Measurements from ENCODE around the gene NPAP1. TPM values are rescaled to one million over a fixed set of nuclear protein-coding genes. Genes with fewer than 3 reads are reported as not detected.

The NPAP1 gene
- polyA plus RNA-seq, 3 donors: not detected

DNA sequence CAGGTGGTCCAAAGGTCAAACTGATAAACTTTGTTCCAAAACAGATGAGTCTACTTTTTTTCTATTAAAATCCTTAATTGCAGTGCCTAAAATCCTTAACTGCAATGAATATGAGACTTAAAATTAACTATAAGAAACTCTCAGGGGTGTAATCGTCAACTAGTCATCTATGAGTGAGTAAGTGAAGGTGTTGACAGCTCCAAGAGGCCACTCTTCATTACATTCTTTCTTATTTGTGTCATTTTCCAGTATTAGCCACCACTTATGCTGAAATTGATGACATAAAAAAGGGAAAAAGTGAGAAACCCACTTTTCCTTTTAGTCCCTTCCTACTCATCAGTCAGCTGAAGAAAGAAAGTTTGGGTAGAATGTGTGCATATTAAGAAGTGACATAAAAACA lies 12.6 kb upstream of the NPAP1 start:
- no peaks in the 10 kb centered on the region for H3K36me3 Mint-ChIP-seq
- Histone ChIP-seq H3K79me2 (ENCODE audit: insufficient read depth, low read length) (no peaks in the 10 kb centered on the region), H3K4me1 (ENCODE audit: control insufficient read depth in 1 of 2, insufficient read depth in 2 of 2, low read length in 2 of 2) (no peaks in the 10 kb centered on the region), H3K27ac (ENCODE audit: low read depth in 1 of 2, low read length in 2 of 2) (no peak overlapping the region), H4K20me1 (ENCODE audit: insufficient read depth, low read length) (no peaks in the 10 kb centered on the region), H2AFZ (ENCODE audit: insufficient read depth, low read depth, low read length, poor library complexity, severe bottlenecking) (no peak overlapping the region), H3K4me3 (replicated peaks in 1 of 3; ENCODE audit: low read depth in 2 of 3, low read length in 3 of 3) (no peak overlapping the region), H3K36me3 (replicated peaks in 1 of 2; ENCODE audit: control insufficient read depth in 1 of 2, insufficient read depth in 2 of 2, low read length in 2 of 2) (no peaks in the 10 kb centered on the region), H3K27me3 (ENCODE audit: control insufficient read depth in 2 of 2, insufficient read depth in 2 of 2, low read length in 2 of 2) (no peaks in the 10 kb centered on the region), H3K4me2 (replicated peaks; ENCODE audit: extremely low read depth, low read length, poor library complexity, severe bottlenecking) (no peak overlapping the region), H3K9me3 (replicated peaks in 1 of 2; ENCODE audit: control insufficient read depth in 1 of 2, insufficient read depth in 1 of 2, low read length in 2 of 2) (peaks cover 6 to 24% of the 10 kb centered on the region in 2 donors), H3K9ac (ENCODE audit: insufficient read depth, low read length, poor library complexity, severe bottlenecking) (no peak overlapping the region)
- no peaks in the 10 kb centered on the region for H3K4me1 Mint-ChIP-seq
- H3K9me3 Mint-ChIP-seq: peaks cover 3 to 16% (median 12%) of the 10 kb centered on the region in 7 donors
- DNase-seq: no peak
- H3K27me3 Mint-ChIP-seq (ENCODE audit: low read depth in 3 of 3): no peaks in the 10 kb centered on the region
- H3K27ac Mint-ChIP-seq: no peak overlapping the region
- H3K4me3 Mint-ChIP-seq: no peak overlapping the region
- TF ChIP-seq, protein P1, sequence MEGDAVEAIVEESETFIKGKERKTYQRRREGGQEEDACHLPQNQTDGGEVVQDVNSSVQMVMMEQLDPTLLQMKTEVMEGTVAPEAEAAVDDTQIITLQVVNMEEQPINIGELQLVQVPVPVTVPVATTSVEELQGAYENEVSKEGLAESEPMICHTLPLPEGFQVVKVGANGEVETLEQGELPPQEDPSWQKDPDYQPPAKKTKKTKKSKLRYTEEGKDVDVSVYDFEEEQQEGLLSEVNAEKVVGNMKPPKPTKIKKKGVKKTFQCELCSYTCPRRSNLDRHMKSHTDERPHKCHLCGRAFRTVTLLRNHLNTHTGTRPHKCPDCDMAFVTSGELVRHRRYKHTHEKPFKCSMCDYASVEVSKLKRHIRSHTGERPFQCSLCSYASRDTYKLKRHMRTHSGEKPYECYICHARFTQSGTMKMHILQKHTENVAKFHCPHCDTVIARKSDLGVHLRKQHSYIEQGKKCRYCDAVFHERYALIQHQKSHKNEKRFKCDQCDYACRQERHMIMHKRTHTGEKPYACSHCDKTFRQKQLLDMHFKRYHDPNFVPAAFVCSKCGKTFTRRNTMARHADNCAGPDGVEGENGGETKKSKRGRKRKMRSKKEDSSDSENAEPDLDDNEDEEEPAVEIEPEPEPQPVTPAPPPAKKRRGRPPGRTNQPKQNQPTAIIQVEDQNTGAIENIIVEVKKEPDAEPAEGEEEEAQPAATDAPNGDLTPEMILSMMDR (IDR thresholded peaks at IDR 0.05): no peak
- intact Hi-C loops (cut with micrococcal nuclease): no loop called here
- no CpG with 5 or more reads among the region's 1 CpG for WGBS (ENCODE audit: insufficient coverage)

DNA sequence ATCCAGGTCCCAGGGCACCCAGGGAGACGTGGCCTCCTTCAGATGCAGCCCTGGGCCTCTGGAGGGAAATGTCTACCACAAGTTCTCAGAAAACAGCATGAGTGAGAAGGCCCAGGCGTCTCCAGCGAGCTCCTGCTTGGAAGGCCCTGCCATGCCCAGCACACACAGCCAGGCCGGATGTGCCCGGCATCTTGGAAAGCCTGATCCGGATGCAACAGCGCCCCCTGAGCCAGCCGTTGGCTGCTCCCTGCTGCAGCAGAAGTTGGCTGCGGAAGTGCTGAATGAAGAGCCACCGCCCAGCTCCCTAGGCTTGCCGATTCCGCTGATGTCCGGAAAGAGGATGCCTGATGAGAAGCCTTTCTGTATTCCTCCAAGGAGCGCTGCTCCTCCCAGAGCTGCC lies 856 bp downstream of the NPAP1 start:
- Histone ChIP-seq H3K36me3 (replicated peaks in 1 of 2; ENCODE audit: control insufficient read depth in 1 of 2, insufficient read depth in 2 of 2, low read length in 2 of 2) (no peaks in the 10 kb centered on the region), H4K20me1 (ENCODE audit: insufficient read depth, low read length) (no peaks in the 10 kb centered on the region), H3K27ac (ENCODE audit: low read depth in 1 of 2, low read length in 2 of 2) (no peak overlapping the region), H3K4me2 (replicated peaks; ENCODE audit: extremely low read depth, low read length, poor library complexity, severe bottlenecking) (no peak overlapping the region), H3K9ac (ENCODE audit: insufficient read depth, low read length, poor library complexity, severe bottlenecking) (no peak overlapping the region), H3K4me1 (ENCODE audit: control insufficient read depth in 1 of 2, insufficient read depth in 2 of 2, low read length in 2 of 2) (no peaks in the 10 kb centered on the region), H3K4me3 (replicated peaks in 1 of 3; ENCODE audit: low read depth in 2 of 3, low read length in 3 of 3) (no peak overlapping the region), H3K79me2 (ENCODE audit: insufficient read depth, low read length) (no peaks in the 10 kb centered on the region), H2AFZ (ENCODE audit: insufficient read depth, low read depth, low read length, poor library complexity, severe bottlenecking) (no peak overlapping the region), H3K27me3 (ENCODE audit: control insufficient read depth in 2 of 2, insufficient read depth in 2 of 2, low read length in 2 of 2) (no peaks in the 10 kb centered on the region), H3K9me3 (replicated peaks in 1 of 2; ENCODE audit: control insufficient read depth in 1 of 2, insufficient read depth in 1 of 2, low read length in 2 of 2) (peaks cover 59 to 71% of the 10 kb centered on the region in 2 donors)
- Mint-ChIP-seq H3K9me3 (peaks cover 19 to 44% (median 36%) of the 10 kb centered on the region in 7 donors), H3K27ac (no peak overlapping the region), H3K36me3 (no peaks in the 10 kb centered on the region), H3K4me1 (no peaks in the 10 kb centered on the region), H3K4me3 (no peak overlapping the region), H3K27me3 (ENCODE audit: low read depth in 3 of 3) (peaks cover 0 to 3% (median 0%) of the 10 kb centered on the region in 3 donors)
- intact Hi-C loops (cut with micrococcal nuclease): no loop called here
- 91% methylated on average over 14 of the region's 14 CpGs for WGBS (ENCODE audit: insufficient coverage)
- TF ChIP-seq, protein P1 (IDR thresholded peaks at IDR 0.05): no peak
- DNase-seq: no peak
